GM12873 (cell line): ENCODE data around the gene FGF22.

Source experiments
- CTCF ChIP-seq: IDR thresholded peaks from 2 replicates; pipeline ENCODE4 v1.5.1; 2012; ENCODE audit warnings: low read depth, mild to moderate bottlenecking, moderate library complexity, low read length, control low read depth; ENCODE audit not compliant: insufficient read depth; ENCODE audit errors: missing control alignments

FGF22 gene

GRCh38 chr19:594265-594870 lies 45.3 kb upstream of the FGF22 start:
- no peak for TF ChIP-seq CTCF

- no peak for TF ChIP-seq CTCF
Observed at GRCh38 chr19:595326-596262, 44.1 kb upstream of the FGF22 start.

GRCh38 chr19:596263-596655 lies 43.4 kb upstream of the FGF22 start:
- no peak for TF ChIP-seq CTCF

- TF ChIP-seq CTCF, result no peak
Observed at GRCh38 chr19:597406-598315, 42.0 kb upstream of the FGF22 start.

- no peak for TF ChIP-seq CTCF
Observed at GRCh38 chr19:601310-601709, 38.4 kb upstream of the FGF22 start.

GRCh38 chr19:601790-602189 lies 37.9 kb upstream of the FGF22 start:
- TF ChIP-seq CTCF, result no peak
